ENCODE measurements around the gene MAML2.

GRCh38 chr11:96317571-96317970 lies 25.4 kb downstream of the MAML2 start:
- TF ChIP-seq CTCF (conservative IDR thresholded peaks at IDR 0.05) (no peak), EZH2 (IDR thresholded peaks at IDR 0.05; ENCODE audit: low read depth) (no peak)

Measured in PC-9 (cell line).